H1 (cell line): ENCODE data around the gene MAP4. TPM values are rescaled to one million over a fixed set of nuclear protein-coding genes. Genes with fewer than 3 reads are reported as not detected.

ENCODE experiments used
- CBX5 ChIP-seq: fragments of 300-800, 300-1000 bp; sonication (generic); IDR thresholded peaks from 2 replicates; pipeline ENCODE4 v1.7.1; 2016; ENCODE audit warnings: antibody characterized with exemption, low read length, low read depth
- CREB1 ChIP-seq: IDR thresholded peaks from 2 replicates; pipeline ENCODE4 v1.6.1; 2012; ENCODE audit warnings: inconsistent platforms
- TAF7 ChIP-seq: optimal IDR thresholded peaks from 2 replicates; pipeline ENCODE3; 2011; ENCODE audit warnings: low read depth, mild to moderate bottlenecking, inconsistent platforms, low read length, moderate library complexity, borderline replicate concordance
- polyA plus RNA-seq, 7 experiments: library from polyadenylated mRNA; depleted of rRNA in 3 of 7; stranded (reverse) in 5 of 7; unstranded in 2 of 7; fragments of >200 nt in 5 of 7; fragments of 200-250 nt in 2 of 7; gene quantifications; 1 replicate in 5 of 7; 2 replicates in 1 of 7; 4 replicates in 1 of 7; pipeline versions ENCODE4 v1.2.1 to v1.2.3, GENCODE V29; 2011 to 2013; ENCODE audit warnings: missing spikeins in 2 of 7, mixed read lengths in 2 of 7
- total RNA-seq: library from RNA; stranded (reverse); fragmentation: NEBNext Ultra II Directional; extraction: Animal tissue kit (Norgen Biotek cat#: 25700); gene quantifications from 2 replicates; pipeline ENCODE4 v1.2.1, GENCODE V29; 2021
- TF ChIP-seq, protein P1 (sequence below): IDR thresholded peaks from 2 replicates; pipeline ENCODE4 v1.6.1; 2012; ENCODE audit warnings: inconsistent platforms
- TF ChIP-seq, protein P2 (sequence below): IDR thresholded peaks from 2 replicates; pipeline ENCODE4 v1.6.1; 2012; ENCODE audit warnings: inconsistent platforms

MAP4 gene
- total and polyA plus RNA-seq, 2 of the 8 experiments (the other 6 are each of a cell fraction or from before 2014, with no cell fraction given), result 67.0 to 179 TPM

DNA sequence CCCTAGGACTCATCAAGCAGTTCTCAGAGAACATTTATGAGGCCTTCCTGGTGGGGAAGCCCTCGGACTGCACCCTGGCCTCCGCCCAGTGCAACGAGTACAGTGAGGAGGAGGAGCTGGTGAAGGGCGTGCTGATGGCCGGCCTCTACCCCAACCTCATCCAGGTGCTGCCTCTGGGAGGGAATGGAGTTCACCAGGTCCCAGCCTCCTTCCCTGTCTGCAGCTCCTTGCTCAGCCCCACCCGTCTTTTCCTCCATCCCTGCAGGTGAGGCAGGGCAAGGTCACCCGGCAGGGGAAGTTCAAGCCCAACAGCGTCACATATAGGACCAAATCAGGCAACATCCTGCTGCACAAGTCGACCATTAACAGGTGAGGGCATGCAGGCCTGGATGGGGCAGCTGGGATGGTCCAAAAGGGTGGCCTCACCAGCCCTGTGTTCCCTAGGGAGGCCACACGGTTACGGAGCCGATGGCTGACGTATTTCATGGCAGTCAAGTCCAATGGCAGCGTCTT, 167.0 kb downstream of the MAP4 start (continued):
- TF ChIP-seq, protein P1, sequence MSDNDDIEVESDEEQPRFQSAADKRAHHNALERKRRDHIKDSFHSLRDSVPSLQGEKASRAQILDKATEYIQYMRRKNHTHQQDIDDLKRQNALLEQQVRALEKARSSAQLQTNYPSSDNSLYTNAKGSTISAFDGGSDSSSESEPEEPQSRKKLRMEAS, result no peak
- TF ChIP-seq CREB1, result no peak
- no peak for TF ChIP-seq TAF7
- TF ChIP-seq, protein P2, sequence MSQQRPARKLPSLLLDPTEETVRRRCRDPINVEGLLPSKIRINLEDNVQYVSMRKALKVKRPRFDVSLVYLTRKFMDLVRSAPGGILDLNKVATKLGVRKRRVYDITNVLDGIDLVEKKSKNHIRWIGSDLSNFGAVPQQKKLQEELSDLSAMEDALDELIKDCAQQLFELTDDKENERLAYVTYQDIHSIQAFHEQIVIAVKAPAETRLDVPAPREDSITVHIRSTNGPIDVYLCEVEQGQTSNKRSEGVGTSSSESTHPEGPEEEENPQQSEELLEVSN, result no peak
- no peak for TF ChIP-seq CBX5
